ENCODE results near the gene LENG8. TPM values are rescaled to one million over a fixed set of nuclear protein-coding genes. Genes with fewer than 3 reads are reported as not detected.
A peak's percentile ranks its signal among the peaks of the same experiment; 100 is the strongest.
"Not testable (repeated sequence)": the region's sequence is repeated elsewhere in the genome, so short reads cannot be mapped to it uniquely, and the experiment has no call there.

The LENG8 gene
- total RNA-seq, 1 experiment from 2014 or later, result 55.5 TPM

DNA sequence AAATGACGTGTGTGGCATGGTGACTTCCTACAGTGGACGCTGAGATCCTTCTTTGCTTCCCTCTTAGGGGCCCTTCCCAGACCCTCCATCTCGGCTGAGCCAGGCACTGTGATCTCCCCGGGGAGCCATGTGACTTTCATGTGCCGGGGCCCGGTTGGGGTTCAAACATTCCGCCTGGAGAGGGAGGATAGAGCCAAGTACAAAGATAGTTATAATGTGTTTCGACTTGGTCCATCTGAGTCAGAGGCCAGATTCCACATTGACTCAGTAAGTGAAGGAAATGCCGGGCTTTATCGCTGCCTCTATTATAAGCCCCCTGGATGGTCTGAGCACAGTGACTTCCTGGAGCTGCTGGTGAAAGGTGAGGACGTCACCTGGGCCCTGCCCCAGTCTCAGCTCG lies 58.8 kb downstream of the LENG8 start:
- Histone ChIP-seq H3K9ac (ENCODE audit: low read length) (no peak overlapping the region), H3K9me2 (replicated peaks; ENCODE audit: low read length) (no peaks in the 10 kb centered on the region), H2AFZ (ENCODE audit: low read length) (no peak overlapping the region), H3K36me3 (ENCODE audit: low read depth, low read length) (no peaks in the 10 kb centered on the region), H3K4me1 (ENCODE audit: insufficient read depth, low read length) (no peaks in the 10 kb centered on the region), H3K79me2 (ENCODE audit: low read length) (no peaks in the 10 kb centered on the region), H3K27ac (ENCODE audit: low read length) (no peak overlapping the region), H3K4me2 (ENCODE audit: low read length) (no peak overlapping the region), H3F3A (ENCODE audit: low read length, unreplicated experiment) (no peaks in the 10 kb centered on the region), H3K4me3 (ENCODE audit: low read length) (no peak overlapping the region), H4K20me1 (ENCODE audit: low read length) (no peaks in the 10 kb centered on the region), H3K27me3 (ENCODE audit: low read length) (peaks cover 50% of the 10 kb centered on the region), H3K9me3 (ENCODE audit: low read length) (no peaks in the 10 kb centered on the region)
- ATAC-seq (no peak), DNase-seq (no peak)
- intact Hi-C loops (cut with micrococcal nuclease), result no loop called here
- POLR2A ChIA-PET (ENCODE audit: unreplicated experiment), result no interaction called here
- BruUV-seq (replicated peaks), result no TSS peak
- TF ChIP-seq EZH2 (IDR thresholded peaks at IDR 0.05; ENCODE audit: low read length, unreplicated experiment) (no peak), EZH2phosphoT487 (IDR thresholded peaks at IDR 0.05; ENCODE audit: borderline replicate concordance, low read length) (no peak), CTCF (conservative IDR thresholded peaks at IDR 0.05; ENCODE audit: low read depth, low read length) (no peak)
- CTCF ChIA-PET, result no interaction called here

DNA sequence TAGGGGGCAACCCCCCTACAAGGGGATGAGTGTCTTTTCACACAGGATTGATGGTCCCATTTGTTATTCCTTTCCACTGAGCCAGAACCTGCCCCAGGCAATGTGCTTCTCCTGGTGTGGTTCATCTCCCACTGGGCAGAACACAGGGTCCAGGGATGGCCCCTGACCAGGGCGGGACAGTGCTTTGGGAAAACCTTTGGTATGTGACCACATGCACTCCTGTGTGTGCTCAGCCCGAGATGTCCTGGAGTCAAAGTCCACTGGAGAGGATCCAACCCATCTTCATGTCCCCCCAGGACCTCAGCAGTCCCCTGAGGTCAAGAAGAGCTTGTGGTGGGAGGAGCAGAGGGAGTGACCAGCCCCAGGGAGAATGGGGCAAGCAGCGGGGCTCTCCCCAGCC lies 59.5 kb downstream of the LENG8 start:
- BruUV-seq (replicated peaks); CTCF ChIA-PET; DNase-seq; H3K79me2 ChIP-seq (ENCODE audit: low read length); H3K36me3 ChIP-seq (ENCODE audit: low read depth, low read length); ATAC-seq; H3K9me2 ChIP-seq (replicated peaks; ENCODE audit: low read length); H3K4me1 ChIP-seq (ENCODE audit: insufficient read depth, low read length); H3K4me3 ChIP-seq (ENCODE audit: low read length); H3K9me3 ChIP-seq (ENCODE audit: low read length); H2AFZ ChIP-seq (ENCODE audit: low read length); H3K27ac ChIP-seq (ENCODE audit: low read length); H4K20me1 ChIP-seq (ENCODE audit: low read length); H3K4me2 ChIP-seq (ENCODE audit: low read length); H3K9ac ChIP-seq (ENCODE audit: low read length); H3F3A ChIP-seq (ENCODE audit: low read length, unreplicated experiment); intact Hi-C loops (cut with micrococcal nuclease); POLR2A ChIA-PET (ENCODE audit: unreplicated experiment): not testable (repeated sequence)
- peaks cover 51% of the 10 kb centered on the region for H3K27me3 ChIP-seq (ENCODE audit: low read length)

DNA sequence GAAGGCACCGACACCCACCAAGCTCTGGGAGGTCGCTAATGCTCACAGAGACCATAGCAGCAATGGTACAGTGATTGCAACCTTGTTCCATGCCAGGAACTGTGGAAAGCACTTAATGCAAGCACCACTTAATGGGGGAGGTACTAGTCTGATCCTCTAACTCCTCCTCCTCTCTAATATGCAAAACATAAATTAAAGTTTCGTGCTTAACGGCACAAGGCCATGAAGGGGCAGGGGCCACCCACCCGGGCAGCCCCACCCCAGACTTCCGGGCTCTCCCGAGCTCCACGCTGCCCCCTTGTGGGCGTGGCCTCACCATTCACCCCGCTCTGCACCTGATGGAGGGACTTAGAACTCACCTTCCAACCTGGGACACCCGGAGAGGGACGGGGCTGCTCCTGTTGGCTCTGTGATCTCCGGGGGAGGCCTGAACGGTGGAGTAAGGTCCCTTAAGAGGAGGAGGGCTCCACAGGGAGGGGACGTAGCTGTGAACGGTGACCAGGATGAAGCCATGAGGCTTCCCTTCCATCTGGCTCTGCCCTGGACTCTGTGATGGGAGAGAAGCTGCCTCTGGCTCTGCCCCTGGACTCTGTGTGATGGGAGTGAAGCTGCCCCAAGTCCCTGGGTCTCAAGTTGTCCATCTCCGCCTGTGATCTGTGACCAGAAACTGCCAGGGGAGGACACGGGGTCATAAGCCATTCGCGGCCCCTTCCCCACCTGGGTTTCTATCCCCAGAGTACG lies 60.4 kb downstream of the LENG8 start:
- H3K79me2 ChIP-seq (ENCODE audit: low read length); H3K4me1 ChIP-seq (ENCODE audit: insufficient read depth, low read length); H3K4me3 ChIP-seq (ENCODE audit: low read length); CTCF ChIA-PET; POLR2A ChIA-PET (ENCODE audit: unreplicated experiment); intact Hi-C loops (cut with micrococcal nuclease); H4K20me1 ChIP-seq (ENCODE audit: low read length); H2AFZ ChIP-seq (ENCODE audit: low read length); H3F3A ChIP-seq (ENCODE audit: low read length, unreplicated experiment); H3K9ac ChIP-seq (ENCODE audit: low read length); H3K9me3 ChIP-seq (ENCODE audit: low read length); H3K4me2 ChIP-seq (ENCODE audit: low read length); H3K36me3 ChIP-seq (ENCODE audit: low read depth, low read length); H3K9me2 ChIP-seq (replicated peaks; ENCODE audit: low read length); BruUV-seq (replicated peaks); DNase-seq; H3K27ac ChIP-seq (ENCODE audit: low read length): not testable (repeated sequence)
- peaks cover 52% of the 10 kb centered on the region for H3K27me3 ChIP-seq (ENCODE audit: low read length)
- ATAC-seq, result peak; percentile 64

Other genes with a start within 250 kb of the LENG8 start
- gene RPS9, start 248.3 kb upstream of the LENG8 start, total RNA-seq (2014; rRNA removed), result 3,477 and 3,621 TPM in 2 replicates
- gene LILRB3, start 226.2 kb upstream of the LENG8 start, total RNA-seq (2014; rRNA removed), result not detected in 2 replicates
- gene LILRA6, start 206.4 kb upstream of the LENG8 start, total RNA-seq (2014; rRNA removed), result not detected in 2 replicates
- gene LILRB5, start 191.9 kb upstream of the LENG8 start, total RNA-seq (2014; rRNA removed), result not detected in 2 replicates
- gene LILRB2, start 168.1 kb upstream of the LENG8 start, total RNA-seq (2014; rRNA removed), result not detected in 2 replicates
- not detected in 2 replicates for gene LILRA5, start 136.0 kb upstream of the LENG8 start, total RNA-seq (2014; rRNA removed)
- gene LILRA4, start 110.0 kb upstream of the LENG8 start, total RNA-seq (2014; rRNA removed), result not detected in 2 replicates
- not detected in 2 replicates for gene LAIR1, start 84.3 kb upstream of the LENG8 start, total RNA-seq (2014; rRNA removed)
- 1.1 and 3.7 TPM in 2 replicates for gene TTYH1, start 33.7 kb upstream of the LENG8 start, total RNA-seq (2014; rRNA removed)
- gene LENG9, start 14.6 kb downstream of the LENG8 start, total RNA-seq (2014; rRNA removed), result 7.1 and 12.6 TPM in 2 replicates
- 0.73 and 1.4 TPM in 2 replicates for gene CDC42EP5, start 24.1 kb downstream of the LENG8 start, total RNA-seq (2014; rRNA removed)
- gene LAIR2, start 53.6 kb downstream of the LENG8 start, total RNA-seq (2014; rRNA removed), result not detected in 2 replicates
- gene LILRA2, start 124.6 kb downstream of the LENG8 start, total RNA-seq (2014; rRNA removed), result not detected in 2 replicates
- not detected in 2 replicates for gene LILRA1, start 144.4 kb downstream of the LENG8 start, total RNA-seq (2014; rRNA removed)
- not detected in 2 replicates for gene LILRB1, start 181.3 kb downstream of the LENG8 start, total RNA-seq (2014; rRNA removed)
- gene LILRB4, start 213.8 kb downstream of the LENG8 start, total RNA-seq (2014; rRNA removed), result not detected in 2 replicates

All from PC-3 (cell line).